ENCODE data around the gene MAP1LC3A.

MAP1LC3A gene

GRCh38 chr20:34553366-34553867, 5.1 kb upstream of the MAP1LC3A start:
- ATAC-seq (ENCODE audit: insufficient read depth, low read depth) = no peak
- H3K4me2 ChIP-seq (ENCODE audit: insufficient read depth, low read length) = no peak overlapping the region
- no peak overlapping the region for H3K4me3 ChIP-seq (ENCODE audit: low read depth in 1 of 2, low read length in 2 of 2)
- no peak overlapping the region for H2AFZ ChIP-seq (ENCODE audit: low read depth, low read length)
- H3K9ac ChIP-seq (ENCODE audit: low read depth, low read length) = no peak overlapping the region
- no peak for DNase-seq
- H3K79me2 ChIP-seq (ENCODE audit: insufficient read depth, low read length) = no peaks in the 10 kb centered on the region
- no peak overlapping the region for H3K27ac ChIP-seq (ENCODE audit: low read length)
- H3K9me3 ChIP-seq (ENCODE audit: insufficient read depth, low read length, severe bottlenecking) = no peaks in the 10 kb centered on the region
- 0 out of 2 replicates have a peak, but pooled peaks cover 5% of the 10 kb centered on the region for H3K36me3 ChIP-seq (ENCODE audit: insufficient read depth, low read length)
- H3K4me1 ChIP-seq (ENCODE audit: insufficient read depth, low read length) = no peaks in the 10 kb centered on the region
- TF ChIP-seq CTCF (IDR thresholded peaks at IDR 0.05; ENCODE audit: borderline replicate concordance, extremely low read depth, low read length, poor library complexity, severe bottlenecking) (no peak), EZH2 (IDR thresholded peaks at IDR 0.05; ENCODE audit: borderline replicate concordance, low read depth, low read length, severe bottlenecking) (no peak)
- H3K27me3 ChIP-seq (ENCODE audit: insufficient read depth, low read length, poor library complexity) = no peaks in the 10 kb centered on the region
- H4K20me1 ChIP-seq (ENCODE audit: insufficient read depth, low read length) = no peaks in the 10 kb centered on the region; the same call in 1 of the 2 replicates

DNA sequence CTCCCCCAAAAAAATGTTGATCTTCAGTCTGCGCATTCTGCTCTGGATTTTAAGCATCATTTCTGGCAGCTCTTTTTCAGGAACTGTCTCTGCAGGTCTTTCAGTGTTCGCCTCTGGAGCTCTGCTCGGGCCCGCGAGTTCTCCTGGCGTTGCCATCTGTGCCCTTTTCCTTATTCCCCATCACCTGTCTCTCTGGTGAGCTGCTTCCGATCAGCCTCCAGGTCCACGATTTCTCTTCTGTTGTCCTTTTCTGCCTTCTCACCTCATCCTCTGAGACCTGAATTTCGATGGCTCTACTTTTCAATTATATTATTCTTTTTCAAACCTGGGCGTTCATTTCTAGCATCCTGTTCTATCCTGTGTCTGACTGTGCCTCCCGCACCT, 590 bp upstream of the MAP1LC3A start:
- Histone ChIP-seq H3K4me3 (ENCODE audit: low read depth in 1 of 2, low read length in 2 of 2) (no peak overlapping the region), H4K20me1 (ENCODE audit: insufficient read depth, low read length) (no peaks in the 10 kb centered on the region), H3K36me3 (ENCODE audit: insufficient read depth, low read length) (peaks cover 40% of the 10 kb centered on the region), H3K9me3 (ENCODE audit: insufficient read depth, low read length, severe bottlenecking) (no peaks in the 10 kb centered on the region), H3K79me2 (ENCODE audit: insufficient read depth, low read length) (no peaks in the 10 kb centered on the region), H3K9ac (ENCODE audit: low read depth, low read length) (no peak overlapping the region), H3K4me2 (ENCODE audit: insufficient read depth, low read length) (no peak overlapping the region), H3K27me3 (ENCODE audit: insufficient read depth, low read length, poor library complexity) (no peaks in the 10 kb centered on the region), H2AFZ (ENCODE audit: low read depth, low read length) (no peak overlapping the region), H3K27ac (ENCODE audit: low read length) (no peak overlapping the region), H3K4me1 (ENCODE audit: insufficient read depth, low read length) (no peaks in the 10 kb centered on the region)
- no peak for TF ChIP-seq EZH2 (IDR thresholded peaks at IDR 0.05; ENCODE audit: borderline replicate concordance, low read depth, low read length, severe bottlenecking)
- no peak for TF ChIP-seq CTCF (IDR thresholded peaks at IDR 0.05; ENCODE audit: borderline replicate concordance, extremely low read depth, low read length, poor library complexity, severe bottlenecking)
- DNase-seq = no peak
- ATAC-seq (ENCODE audit: insufficient read depth, low read depth) = no peak

DNA sequence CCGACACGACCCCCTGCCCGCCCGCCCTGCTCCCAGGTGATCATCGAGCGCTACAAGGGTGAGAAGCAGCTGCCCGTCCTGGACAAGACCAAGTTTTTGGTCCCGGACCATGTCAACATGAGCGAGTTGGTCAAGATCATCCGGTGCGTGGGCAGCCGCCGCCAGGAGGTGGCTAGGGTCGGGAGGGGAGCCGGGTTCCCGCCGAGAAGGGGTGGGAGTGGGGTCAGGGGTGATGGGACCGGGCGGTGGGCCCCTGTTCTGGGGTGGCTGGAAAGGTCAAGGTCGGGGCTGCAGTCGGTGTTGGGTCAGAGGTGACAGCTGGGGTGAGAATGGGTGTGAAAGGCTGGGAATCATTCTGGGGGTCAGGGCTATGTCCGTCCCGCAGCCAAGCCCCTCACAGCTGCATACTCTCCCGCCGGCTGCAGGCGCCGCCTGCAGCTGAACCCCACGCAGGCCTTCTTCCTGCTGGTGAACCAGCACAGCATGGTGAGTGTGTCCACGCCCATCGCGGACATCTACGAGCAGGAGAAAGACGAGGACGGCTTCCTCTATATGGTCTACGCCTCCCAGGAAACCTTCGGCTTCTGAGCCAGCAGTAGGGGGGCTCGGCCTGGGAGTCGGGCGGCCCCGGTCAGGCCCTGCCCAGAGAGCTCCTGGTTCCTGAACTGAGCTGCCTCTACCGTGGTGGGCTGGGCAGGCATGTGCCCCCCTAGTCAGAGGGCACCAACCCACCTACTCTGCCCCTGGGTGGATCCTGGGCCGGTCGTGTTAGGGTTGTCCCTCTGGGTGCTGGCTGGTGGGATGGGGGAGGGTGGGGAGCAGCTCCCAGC, 1.0 kb downstream of the MAP1LC3A start:
- Histone ChIP-seq H3K36me3 (ENCODE audit: insufficient read depth, low read length) (peaks cover 40% of the 10 kb centered on the region), H3K27ac (ENCODE audit: low read length) (no peak overlapping the region), H3K4me1 (ENCODE audit: insufficient read depth, low read length) (no peaks in the 10 kb centered on the region), H3K27me3 (ENCODE audit: insufficient read depth, low read length, poor library complexity) (no peaks in the 10 kb centered on the region), H3K9ac (ENCODE audit: low read depth, low read length) (no peak overlapping the region), H4K20me1 (ENCODE audit: insufficient read depth, low read length) (no peaks in the 10 kb centered on the region), H3K9me3 (ENCODE audit: insufficient read depth, low read length, severe bottlenecking) (no peaks in the 10 kb centered on the region), H2AFZ (ENCODE audit: low read depth, low read length) (no peak overlapping the region), H3K4me2 (ENCODE audit: insufficient read depth, low read length) (no peak overlapping the region), H3K79me2 (ENCODE audit: insufficient read depth, low read length) (no peaks in the 10 kb centered on the region), H3K4me3 (ENCODE audit: low read depth in 1 of 2, low read length in 2 of 2) (no peak overlapping the region)
- TF ChIP-seq EZH2 (IDR thresholded peaks at IDR 0.05; ENCODE audit: borderline replicate concordance, low read depth, low read length, severe bottlenecking) (no peak), CTCF (IDR thresholded peaks at IDR 0.05; ENCODE audit: borderline replicate concordance, extremely low read depth, low read length, poor library complexity, severe bottlenecking) (no peak)
- no peak for DNase-seq
- no peak for ATAC-seq (ENCODE audit: insufficient read depth, low read depth)
